Measurements from ENCODE around the gene SIPA1L3. TPM values are rescaled to one million over a fixed set of nuclear protein-coding genes. Genes with fewer than 3 reads are reported as not detected.

Gene SIPA1L3
- total RNA-seq, 3 donors from 2014 or later = 9.6 to 29.8 (median 28.5) TPM

DNA sequence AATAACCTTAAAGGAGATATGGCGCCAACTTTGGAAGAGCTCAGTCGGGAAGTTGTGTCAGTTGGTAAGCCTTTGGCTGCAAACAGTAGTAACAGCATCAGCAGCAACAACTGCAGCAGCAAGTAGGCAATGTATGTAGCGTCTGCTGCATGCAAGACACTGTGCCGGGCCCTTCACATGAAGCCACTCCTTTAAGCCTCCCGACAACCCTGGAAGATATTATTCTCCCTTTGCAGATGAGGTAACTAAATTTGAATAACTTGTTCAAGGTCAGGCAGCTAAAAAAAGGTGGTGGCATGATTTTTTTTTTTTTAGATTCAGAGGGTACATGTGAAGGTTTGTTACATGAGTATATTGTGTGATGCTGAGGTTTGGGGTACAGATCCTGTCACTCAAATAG lies 19.7 kb downstream of the SIPA1L3 start:
- Histone ChIP-seq H3K36me3 (no peaks in the 10 kb centered on the region), H3K27ac (no peak overlapping the region)

GRCh38 chr19:37928527-37929286 lies 21.7 kb downstream of the SIPA1L3 start:
- Histone ChIP-seq H3K4me1 (peaks cover 0 to 4% of the 10 kb centered on the region in 2 donors), H3K4me3 (no peak overlapping the region), H3K9me3 (no peaks in the 10 kb centered on the region), H3K27ac (no peak overlapping the region), H3K36me3 (no peaks in the 10 kb centered on the region), H3K27me3 (no peaks in the 10 kb centered on the region)
- DNase-seq (ENCODE audit: low spot score in 2 of 2) = no peak
- intact Hi-C loops (cut with DNase I; ENCODE audit: low total_unique reads) = no loop called here
- TF ChIP-seq CTCF (IDR thresholded peaks at IDR 0.05) (no peak), POLR2AphosphoS5 (IDR thresholded peaks at IDR 0.05) (no peak), POLR2A (IDR thresholded peaks at IDR 0.05) (no peak)

More for the DNA sequence above, 19.7 kb downstream of the SIPA1L3 start:
- H3K9me3 ChIP-seq = no peaks in the 10 kb centered on the region
- intact Hi-C loops (cut with DNase I; ENCODE audit: low total_unique reads) = no loop called here
- H3K27me3 ChIP-seq = no peaks in the 10 kb centered on the region
- H3K4me3 ChIP-seq = no peak overlapping the region
- H3K4me1 ChIP-seq = no peaks in the 10 kb centered on the region
- TF ChIP-seq POLR2AphosphoS5 (IDR thresholded peaks at IDR 0.05) (no peak), POLR2A (IDR thresholded peaks at IDR 0.05) (no peak), CTCF (IDR thresholded peaks at IDR 0.05) (no peak)
- no peak for DNase-seq (ENCODE audit: low spot score in 2 of 2)

DNA sequence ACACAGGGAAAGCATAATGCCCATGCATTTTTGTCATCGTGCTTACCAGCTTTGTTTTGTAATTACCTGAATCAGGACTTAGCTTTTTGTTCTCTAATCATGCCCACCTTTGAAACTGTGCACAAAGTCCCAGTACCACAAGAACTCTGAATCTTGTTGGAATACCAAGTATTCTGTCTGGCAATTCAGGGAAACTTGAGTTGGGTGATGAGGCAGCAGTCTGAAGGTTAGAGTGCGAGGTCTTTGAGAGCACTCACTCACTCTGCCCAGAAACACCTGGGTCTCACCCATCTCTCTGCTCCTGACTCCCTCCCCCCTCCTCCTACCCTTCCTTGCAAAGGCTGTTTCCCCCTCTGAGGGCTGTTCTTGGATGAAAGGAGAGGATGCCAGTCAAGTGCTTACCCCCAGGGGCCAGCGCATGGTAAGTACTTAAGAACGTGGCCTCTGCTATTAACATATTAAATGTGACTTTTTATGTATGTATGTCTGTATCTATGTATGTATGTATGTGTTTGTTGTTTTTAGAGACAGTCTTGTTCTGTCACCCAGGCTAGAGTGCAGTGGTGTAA lies 22.4 kb downstream of the SIPA1L3 start:
- Histone ChIP-seq H3K36me3 (no peaks in the 10 kb centered on the region), H3K9me3 (no peaks in the 10 kb centered on the region), H3K27ac (no peak overlapping the region), H3K27me3 (no peaks in the 10 kb centered on the region), H3K4me1 (peaks cover 0 to 11% of the 10 kb centered on the region in 2 donors), H3K4me3 (no peak overlapping the region)
- DNase-seq (ENCODE audit: low spot score in 2 of 2) = no peak
- intact Hi-C loops (cut with DNase I; ENCODE audit: low total_unique reads) = no loop called here
- no peak for TF ChIP-seq CTCF (IDR thresholded peaks at IDR 0.05)
- TF ChIP-seq POLR2AphosphoS5 (IDR thresholded peaks at IDR 0.05) = no peak
- TF ChIP-seq POLR2A (IDR thresholded peaks at IDR 0.05) = no peak

DNA sequence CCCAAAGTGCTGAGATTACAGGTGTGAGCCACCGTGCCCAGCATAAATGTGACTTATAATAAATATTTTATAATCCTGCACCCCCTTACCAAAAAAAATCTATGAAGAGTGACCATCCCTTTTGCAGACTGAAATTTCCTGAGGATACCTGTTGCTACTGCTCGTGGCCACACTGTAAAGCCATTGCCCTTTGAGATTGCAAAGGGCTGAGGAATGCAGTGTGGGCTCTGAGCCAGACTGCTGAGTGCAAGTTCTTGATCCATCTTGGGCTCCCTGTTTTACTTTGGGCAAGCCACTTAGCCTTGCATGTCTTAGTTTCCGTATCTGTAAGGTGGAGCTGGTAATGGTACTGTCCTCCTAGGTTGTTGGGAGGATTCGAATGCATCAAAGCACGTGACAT lies 23.4 kb downstream of the SIPA1L3 start:
- Histone ChIP-seq H3K36me3 (no peaks in the 10 kb centered on the region), H3K27me3 (no peaks in the 10 kb centered on the region), H3K9me3 (peaks cover 2 to 3% of the 10 kb centered on the region in 2 donors), H3K27ac (peak overlapping the region in 1 of 2 donors; percentile 83), H3K4me3 (no peak overlapping the region), H3K4me1 (peaks cover 0 to 11% of the 10 kb centered on the region in 2 donors)
- DNase-seq (ENCODE audit: low spot score in 2 of 2) = no peak
- no peak for TF ChIP-seq CTCF (IDR thresholded peaks at IDR 0.05)
- TF ChIP-seq POLR2A (IDR thresholded peaks at IDR 0.05) = no peak
- TF ChIP-seq POLR2AphosphoS5 (IDR thresholded peaks at IDR 0.05) = no peak
- intact Hi-C loops (cut with DNase I; ENCODE audit: low total_unique reads) = no loop called here

Data from breast epithelium (tissue), 4 donors.